T-cell (primary cell): ENCODE results near the gene FRAT1. TPM values are rescaled to one million over a fixed set of nuclear protein-coding genes. Genes with fewer than 3 reads are reported as not detected.

ENCODE experiments used
- ATAC-seq, 4 experiments: fragments of 200-7000 bp in 3 of 4; fragments of 150-1000 bp in 1 of 4; cut with Tn5 transposase; replicated peaks in 1 of 4; 1 replicate in 3 of 4; 2 replicates in 1 of 4; pipeline ENCODE4 v1.10.0; 2021; ENCODE audit warnings: moderate library complexity in 3 of 4, mild to moderate bottlenecking in 2 of 4, moderate number of reproducible peaks in 1 of 4
- CTCF ChIA-PET, 2 donors: fragments of 300-600 bp; sonication (Branson Sonifier 250); formaldehyde crosslinking; loops; one replicate each; lab custom pipeline; 2022; ENCODE audit warnings: antibody characterized with exemption in 2 of 2; lab: Charles Lee
- POLR2A ChIA-PET, 2 donors: fragments of 300-600 bp; sonication (Branson Sonifier 250); formaldehyde crosslinking; loops; one replicate each; lab custom pipeline; 2022; ENCODE audit warnings: antibody characterized with exemption in 2 of 2; lab: Charles Lee
- DNase-seq, 35 experiments: peaks; one replicate each; pipeline versions ENCODE4 v3.0.0 to v3.0.0-alpha.2; 2013 to 2023
- H3K27ac ChIP-seq: one replicate; pipeline ENCODE4 v1.5.1; 2013; ENCODE audit warnings: low read length
- H3K27me3 ChIP-seq, 2 experiments: replicated peaks in 1 of 2; 1 replicate in 1 of 2; 2 replicates in 1 of 2; pipeline versions ENCODE4 v1.6.1 to v1.7.0; 2013; ENCODE audit warnings: low read length in 1 of 2, mixed read lengths in 1 of 2; ENCODE audit not compliant: control insufficient read depth in 2 of 2, insufficient read depth in 2 of 2; ENCODE audit errors: extremely low read depth in 1 of 2
- H3K36me3 ChIP-seq, 2 donors: 1 replicate in 1 of 2; 2 replicates in 1 of 2; pipeline versions ENCODE4 v1.6.1 to v1.7.0; 2013; ENCODE audit warnings: low read length in 1 of 2; ENCODE audit not compliant: control insufficient read depth in 2 of 2, insufficient read depth in 1 of 2; ENCODE audit errors: extremely low read depth in 1 of 2
- H3K4me1 ChIP-seq, 2 experiments: 1 replicate in 1 of 2; 2 replicates in 1 of 2; pipeline versions ENCODE4 v1.6.1 to v1.7.0; 2013; ENCODE audit warnings: low read length in 2 of 2, mixed read lengths in 1 of 2; ENCODE audit not compliant: insufficient read depth in 2 of 2, control insufficient read depth in 1 of 2; ENCODE audit errors: extremely low read depth in 1 of 2
- H3K4me3 ChIP-seq, 2 donors: 1 replicate in 1 of 2; 2 replicates in 1 of 2; pipeline versions ENCODE4 v1.5.1 to v1.7.0; 2013; ENCODE audit warnings: mild to moderate bottlenecking in 2 of 2, low read length in 1 of 2, moderate library complexity in 1 of 2; ENCODE audit not compliant: control insufficient read depth in 1 of 2; ENCODE audit errors: extremely low read depth in 1 of 2
- H3K9me3 ChIP-seq: 2 replicates; pipeline ENCODE4 v1.7.0; 2013
- H3K27ac Mint-ChIP-seq, 2 donors: one replicate each; pipeline ENCODE4 v1.8.0; 2020 to 2021; ENCODE audit warnings: mild to moderate bottlenecking in 2 of 2, mixed read lengths in 2 of 2
- H3K27me3 Mint-ChIP-seq, 2 donors: one replicate each; pipeline ENCODE4 v1.8.0; 2021 to 2022; ENCODE audit warnings: mixed read lengths in 2 of 2
- H3K36me3 Mint-ChIP-seq: one replicate; pipeline ENCODE4 v1.8.0; 2021; ENCODE audit warnings: mixed read lengths
- H3K4me1 Mint-ChIP-seq, 3 donors: one replicate each; pipeline ENCODE4 v1.8.0; 2020 to 2022; ENCODE audit warnings: mixed read lengths in 3 of 3, mild to moderate bottlenecking in 1 of 3
- H3K4me3 Mint-ChIP-seq, 3 donors: one replicate each; pipeline ENCODE4 v1.8.0; 2020 to 2022; ENCODE audit warnings: mild to moderate bottlenecking in 3 of 3, mixed read lengths in 3 of 3, moderate library complexity in 3 of 3
- H3K9me3 Mint-ChIP-seq, 3 donors: one replicate each; pipeline ENCODE4 v1.8.0; 2020 to 2022; ENCODE audit warnings: mixed read lengths in 3 of 3
- WGBS: methylation state at CpG from one replicate; pipeline ENCODE4 v1.1.5; 2013; ENCODE audit warnings: missing lambda C conversion rate; ENCODE audit not compliant: insufficient coverage; 5-methylcytosine and 5-hydroxymethylcytosine counted together
- total RNA-seq, 35 experiments: library from RNA in 6 of 35; stranded (reverse) in 6 of 35; fragments of 120-200 nt in 1 of 35; gene quantifications; one replicate each; pipeline versions ENCODE4 v1.2.1 to v1.2.4 and lab custom pipeline; 2013 to 2026

Gene FRAT1
- total RNA-seq, 5 donors from 2014 or later (not counting 1 experiment from before 2014, with no cell fraction given) = 20.6 to 47.9 (median 23.4) TPM

DNA sequence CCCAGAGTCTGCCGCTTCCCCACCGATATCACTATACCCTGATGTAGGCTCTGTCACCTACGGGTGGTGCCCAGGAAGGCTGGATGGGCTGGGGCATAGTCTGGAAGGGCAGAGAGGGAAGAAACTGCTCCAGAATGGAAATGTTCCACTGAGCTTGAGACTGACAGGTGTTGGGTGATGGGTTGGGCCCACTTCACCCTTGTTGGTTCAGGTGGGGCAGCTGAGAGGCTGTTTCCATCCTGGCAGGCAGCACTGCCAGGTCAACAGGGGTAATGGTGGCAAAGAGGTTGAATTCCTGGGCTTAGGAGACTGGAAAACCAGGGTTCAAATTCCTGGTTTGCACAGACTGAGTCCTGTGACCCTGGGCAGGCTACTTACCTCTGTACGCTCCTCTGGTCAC, 44.0 kb downstream of the FRAT1 start:
- ChIA-PET CTCF (no interaction called here), POLR2A (interaction anchor here in 1 of 2 donors (0.6 kb wide), 1 partner anchor 11 kb away, joined by 8 read pairs; no protein-coding TSS in a partner anchor)
- Histone ChIP-seq H3K27me3 (no peaks in the 10 kb centered on the region), H3K36me3 (peaks cover 7 to 18% of the 10 kb centered on the region in 2 donors), H3K4me1 (no peaks in the 10 kb centered on the region), H3K27ac (no peak overlapping the region), H3K9me3 (no peaks in the 10 kb centered on the region), H3K4me3 (no peak overlapping the region)
- H3K27ac Mint-ChIP-seq = no peak overlapping the region
- 97% methylated on average over 4 of the region's 4 CpGs for WGBS
- ATAC-seq (no peak), DNase-seq (no peak)
- peaks cover 53% of the 10 kb centered on the region for H3K36me3 Mint-ChIP-seq
- no peaks in the 10 kb centered on the region for H3K27me3 Mint-ChIP-seq
- no peak overlapping the region for H3K4me3 Mint-ChIP-seq
- H3K9me3 Mint-ChIP-seq = no peaks in the 10 kb centered on the region
- H3K4me1 Mint-ChIP-seq = peaks cover 0 to 9% (median 2%) of the 10 kb centered on the region in 3 donors

- H3K4me3 Mint-ChIP-seq = no peak overlapping the region
These were observed 46.8 kb downstream of the FRAT1 start for GRCh38 chr10:97365761-97366351.

GRCh38 chr10:97366572-97366971, 47.5 kb downstream of the FRAT1 start:
- POLR2A ChIA-PET = no interaction called here
- H3K4me3 Mint-ChIP-seq = no peak overlapping the region

More at GRCh38 chr10:97365761-97366351, 46.8 kb downstream of the FRAT1 start:
- POLR2A ChIA-PET = interaction anchor here in 1 of 2 donors (0.6 kb wide), 1 partner anchor 49 kb away, joined by 5 read pairs; no protein-coding TSS in a partner anchor
- CTCF ChIA-PET = no interaction called here
- no peak overlapping the region for H3K4me3 ChIP-seq
- no peak overlapping the region for H3K27ac ChIP-seq
- no peaks in the 10 kb centered on the region for H3K27me3 ChIP-seq
- peaks cover 26 to 28% of the 10 kb centered on the region in 2 donors for H3K36me3 ChIP-seq
- DNase-seq = no peak
- 77% methylated on average over 9 of the region's 19 CpGs for WGBS
- H3K9me3 ChIP-seq = no peaks in the 10 kb centered on the region
- Mint-ChIP-seq H3K27ac (no peak overlapping the region), H3K36me3 (peaks cover 59% of the 10 kb centered on the region), H3K4me1 (peaks cover 0 to 9% (median 2%) of the 10 kb centered on the region in 3 donors), H3K9me3 (no peaks in the 10 kb centered on the region), H3K27me3 (no peaks in the 10 kb centered on the region)
- no peaks in the 10 kb centered on the region for H3K4me1 ChIP-seq
- no peak for ATAC-seq

GRCh38 chr10:97367126-97367649, 48.1 kb downstream of the FRAT1 start:
- Histone ChIP-seq H3K27me3 (no peaks in the 10 kb centered on the region), H3K36me3 (peaks cover 26 to 38% of the 10 kb centered on the region in 2 donors), H3K4me1 (no peaks in the 10 kb centered on the region), H3K9me3 (no peaks in the 10 kb centered on the region), H3K4me3 (no peak overlapping the region), H3K27ac (no peak overlapping the region)
- Mint-ChIP-seq H3K36me3 (peaks cover 71% of the 10 kb centered on the region), H3K27me3 (no peaks in the 10 kb centered on the region), H3K27ac (no peak overlapping the region), H3K9me3 (no peaks in the 10 kb centered on the region), H3K4me3 (no peak overlapping the region), H3K4me1 (peaks cover 0 to 9% (median 2%) of the 10 kb centered on the region in 3 donors)
- CTCF ChIA-PET = no interaction called here
- no peak for DNase-seq
- ATAC-seq = no peak
- WGBS = 99% methylated on average over 10 of the region's 12 CpGs
- POLR2A ChIA-PET = no interaction called here

More at GRCh38 chr10:97366572-97366971, 47.5 kb downstream of the FRAT1 start:
- H3K4me1 Mint-ChIP-seq = peaks cover 0 to 9% (median 2%) of the 10 kb centered on the region in 3 donors
- DNase-seq = no peak
- CTCF ChIA-PET = no interaction called here
- H3K27ac Mint-ChIP-seq = no peak overlapping the region
- Histone ChIP-seq H3K36me3 (peaks cover 26 to 32% of the 10 kb centered on the region in 2 donors), H3K4me1 (no peaks in the 10 kb centered on the region), H3K27me3 (no peaks in the 10 kb centered on the region), H3K27ac (no peak overlapping the region), H3K9me3 (no peaks in the 10 kb centered on the region), H3K4me3 (no peak overlapping the region)
- 87% methylated on average over 10 of the region's 11 CpGs for WGBS
- no peak for ATAC-seq
- H3K27me3 Mint-ChIP-seq = no peaks in the 10 kb centered on the region
- no peaks in the 10 kb centered on the region for H3K9me3 Mint-ChIP-seq
- H3K36me3 Mint-ChIP-seq = peaks cover 64% of the 10 kb centered on the region

Other genes with a start within 250 kb of the FRAT1 start
- gene SLIT1, start 133.3 kb upstream of the FRAT1 start, total RNA-seq = under 1 TPM; 0.29 to 0.56 (median 0.49) TPM
- 10 to 100 TPM; 11.0 to 18.9 (median 15.0) TPM for gene ARHGAP19, start 26.6 kb upstream of the FRAT1 start, total RNA-seq
- gene FRAT2, start 15.5 kb downstream of the FRAT1 start, total RNA-seq = 10 to 100 TPM; 23.3 to 29.0 (median 28.3) TPM
- 10 to 100 TPM; 25.9 to 91.4 (median 33.5) TPM for gene RRP12, start 82.1 kb downstream of the FRAT1 start, total RNA-seq
- gene PGAM1, start 106.9 kb downstream of the FRAT1 start, total RNA-seq = 100 to 1,000 TPM in 1 of 5 donors, 10 to 100 TPM in 4; 66.3 to 108 (median 94.8) TPM
- 10 to 100 TPM; 32.2 to 51.0 (median 46.8) TPM for gene EXOSC1, start 126.7 kb downstream of the FRAT1 start, total RNA-seq
- 10 to 100 TPM; 16.1 to 38.8 (median 36.2) TPM for gene ZDHHC16, start 126.9 kb downstream of the FRAT1 start, total RNA-seq
- 100 to 1,000 TPM in 2 of 5 donors, 10 to 100 TPM in 3; 73.8 to 106 (median 93.7) TPM for gene MMS19, start 179.2 kb downstream of the FRAT1 start, total RNA-seq
- gene UBTD1, start 179.7 kb downstream of the FRAT1 start, total RNA-seq = 1 to 10 TPM; 1.0 to 2.4 (median 1.9) TPM